ENCODE results near the gene TSC22D4. TPM values are rescaled to one million over a fixed set of nuclear protein-coding genes. Genes with fewer than 3 reads are reported as not detected.

TSC22D4 gene
- total RNA-seq, 2 donors from 2014 or later: 94.9 to 113 TPM

- peak overlapping the region; percentile 86 for H3K4me3 Mint-ChIP-seq
- peaks cover 49% of the 10 kb centered on the region for H3K4me1 Mint-ChIP-seq (ENCODE audit: low read depth)
- H3K27ac Mint-ChIP-seq: peak overlapping the region; percentile 91
- H3K9me3 Mint-ChIP-seq: no peaks in the 10 kb centered on the region
- no peak for ATAC-seq (replicated peaks in 1 of 2)
- H3K27me3 Mint-ChIP-seq (ENCODE audit: low read depth): no peaks in the 10 kb centered on the region
- DNase-seq: no peak
- peaks cover 11% of the 10 kb centered on the region in 2 donors for H3K36me3 Mint-ChIP-seq (ENCODE audit: insufficient read depth in 2 of 2)
Measured at GRCh38 chr7:100476101-100476780, 2.8 kb downstream of the TSC22D4 start.

GRCh38 chr7:100475549-100475948 is 3.5 kb downstream of the TSC22D4 start:
- DNase-seq: peak; percentile 26 to 35
- peaks cover 11% of the 10 kb centered on the region in 2 donors for H3K36me3 Mint-ChIP-seq (ENCODE audit: insufficient read depth in 2 of 2)
- ATAC-seq (replicated peaks in 1 of 2): no peak

GRCh38 chr7:100472854-100473499 is 6.0 kb downstream of the TSC22D4 start:
- Mint-ChIP-seq H3K4me1 (ENCODE audit: low read depth) (peaks cover 51% of the 10 kb centered on the region), H3K36me3 (ENCODE audit: insufficient read depth in 2 of 2) (peaks cover 5 to 12% of the 10 kb centered on the region in 2 donors), H3K9me3 (no peaks in the 10 kb centered on the region), H3K27me3 (ENCODE audit: low read depth) (no peaks in the 10 kb centered on the region), H3K27ac (peak overlapping the region; percentile 89), H3K4me3 (peak overlapping the region in 1 of 2 donors; percentile 1)
- DNase-seq (no peak), ATAC-seq (replicated peaks in 1 of 2) (no peak)

More at GRCh38 chr7:100475549-100475948, 3.5 kb downstream of the TSC22D4 start:
- H3K27ac Mint-ChIP-seq: peak overlapping the region; percentile 91
- no peaks in the 10 kb centered on the region for H3K9me3 Mint-ChIP-seq
- H3K4me1 Mint-ChIP-seq (ENCODE audit: low read depth): peaks cover 49% of the 10 kb centered on the region
- no peaks in the 10 kb centered on the region for H3K27me3 Mint-ChIP-seq (ENCODE audit: low read depth)
- H3K4me3 Mint-ChIP-seq: peak overlapping the region; percentile 86

- H3K4me1 Mint-ChIP-seq (ENCODE audit: low read depth): peaks cover 51% of the 10 kb centered on the region
- peak overlapping the region; percentile 89 for H3K27ac Mint-ChIP-seq
- H3K4me3 Mint-ChIP-seq: no peak overlapping the region
- H3K36me3 Mint-ChIP-seq (ENCODE audit: insufficient read depth in 2 of 2): peaks cover 5 to 12% of the 10 kb centered on the region in 2 donors
- no peak for ATAC-seq (replicated peaks in 1 of 2)
- no peaks in the 10 kb centered on the region for H3K9me3 Mint-ChIP-seq
- H3K27me3 Mint-ChIP-seq (ENCODE audit: low read depth): no peaks in the 10 kb centered on the region
- DNase-seq: no peak
Measured at GRCh38 chr7:100472121-100472851, 6.7 kb downstream of the TSC22D4 start.

GRCh38 chr7:100471021-100471420 is 8.0 kb downstream of the TSC22D4 start:
- H3K36me3 Mint-ChIP-seq (ENCODE audit: insufficient read depth in 2 of 2): peaks cover 2 to 12% of the 10 kb centered on the region in 2 donors
- ATAC-seq (replicated peaks in 1 of 2) (no peak), DNase-seq (no peak)
- no peak overlapping the region for H3K27ac Mint-ChIP-seq
- no peaks in the 10 kb centered on the region for H3K9me3 Mint-ChIP-seq
- H3K4me3 Mint-ChIP-seq: no peak overlapping the region
- H3K27me3 Mint-ChIP-seq (ENCODE audit: low read depth): no peaks in the 10 kb centered on the region
- H3K4me1 Mint-ChIP-seq (ENCODE audit: low read depth): peaks cover 39% of the 10 kb centered on the region

- ATAC-seq (replicated peaks in 1 of 2) (peak; percentile 85 to 86), DNase-seq (peak; percentile 80 to 86)
- peaks cover 25% of the 10 kb centered on the region for H3K4me1 Mint-ChIP-seq (ENCODE audit: low read depth)
- no peaks in the 10 kb centered on the region for H3K27me3 Mint-ChIP-seq (ENCODE audit: low read depth)
- H3K36me3 Mint-ChIP-seq (ENCODE audit: insufficient read depth in 2 of 2): peaks cover 0 to 8% of the 10 kb centered on the region in 2 donors
- H3K4me3 Mint-ChIP-seq: no peak overlapping the region
- H3K27ac Mint-ChIP-seq: no peak overlapping the region
- H3K9me3 Mint-ChIP-seq: no peaks in the 10 kb centered on the region
Measured at GRCh38 chr7:100469227-100470044, 9.6 kb downstream of the TSC22D4 start.

- no peaks in the 10 kb centered on the region for H3K9me3 Mint-ChIP-seq
- DNase-seq: no peak
- H3K4me3 Mint-ChIP-seq: no peak overlapping the region
- no peaks in the 10 kb centered on the region for H3K27me3 Mint-ChIP-seq (ENCODE audit: low read depth)
- ATAC-seq (replicated peaks in 1 of 2): no peak
- H3K4me1 Mint-ChIP-seq (ENCODE audit: low read depth): peaks cover 8% of the 10 kb centered on the region
- H3K27ac Mint-ChIP-seq: no peak overlapping the region
- peaks cover 0 to 5% of the 10 kb centered on the region in 2 donors for H3K36me3 Mint-ChIP-seq (ENCODE audit: insufficient read depth in 2 of 2)
Measured at GRCh38 chr7:100467638-100468373, 11.2 kb downstream of the TSC22D4 start.

GRCh38 chr7:100466653-100467605 is 12.1 kb downstream of the TSC22D4 start:
- Mint-ChIP-seq H3K27ac (no peak overlapping the region), H3K36me3 (ENCODE audit: insufficient read depth in 2 of 2) (peaks cover under 1 to 4% of the 10 kb centered on the region in 2 donors)
- DNase-seq: no peak

GRCh38 chr7:100465702-100466311 is 13.2 kb downstream of the TSC22D4 start:
- H3K4me1 Mint-ChIP-seq (ENCODE audit: low read depth): peaks cover 8% of the 10 kb centered on the region
- no peak overlapping the region for H3K4me3 Mint-ChIP-seq
- no peaks in the 10 kb centered on the region for H3K9me3 Mint-ChIP-seq
- DNase-seq: no peak
- no peak overlapping the region for H3K27ac Mint-ChIP-seq
- H3K27me3 Mint-ChIP-seq (ENCODE audit: low read depth): no peaks in the 10 kb centered on the region
- H3K36me3 Mint-ChIP-seq (ENCODE audit: insufficient read depth in 2 of 2): peaks cover 1 to 5% of the 10 kb centered on the region in 2 donors
- no peak for ATAC-seq (replicated peaks in 1 of 2)

More at GRCh38 chr7:100466653-100467605, 12.1 kb downstream of the TSC22D4 start:
- Mint-ChIP-seq H3K9me3 (no peaks in the 10 kb centered on the region), H3K27me3 (ENCODE audit: low read depth) (no peaks in the 10 kb centered on the region), H3K4me3 (no peak overlapping the region), H3K4me1 (ENCODE audit: low read depth) (peaks cover 8% of the 10 kb centered on the region)
- ATAC-seq (replicated peaks in 1 of 2): no peak

GRCh38 chr7:100465299-100465698 is 13.7 kb downstream of the TSC22D4 start:
- no peak overlapping the region for H3K27ac Mint-ChIP-seq
- no peak for ATAC-seq (replicated peaks in 1 of 2)
- peaks cover 1 to 5% of the 10 kb centered on the region in 2 donors for H3K36me3 Mint-ChIP-seq (ENCODE audit: insufficient read depth in 2 of 2)
- no peaks in the 10 kb centered on the region for H3K27me3 Mint-ChIP-seq (ENCODE audit: low read depth)
- H3K4me3 Mint-ChIP-seq: no peak overlapping the region
- no peaks in the 10 kb centered on the region for H3K9me3 Mint-ChIP-seq
- H3K4me1 Mint-ChIP-seq (ENCODE audit: low read depth): peaks cover 8% of the 10 kb centered on the region
- no peak for DNase-seq

- no peak for ATAC-seq (replicated peaks in 1 of 2)
- Mint-ChIP-seq H3K27me3 (ENCODE audit: low read depth) (no peaks in the 10 kb centered on the region), H3K36me3 (ENCODE audit: insufficient read depth in 2 of 2) (peaks cover 1 to 5% of the 10 kb centered on the region in 2 donors), H3K9me3 (no peaks in the 10 kb centered on the region), H3K4me1 (ENCODE audit: low read depth) (peaks cover 4% of the 10 kb centered on the region), H3K4me3 (no peak overlapping the region), H3K27ac (no peak overlapping the region)
- DNase-seq: no peak
Measured at GRCh38 chr7:100464791-100465190, 14.2 kb downstream of the TSC22D4 start.
